Thyroid gland (tissue), 4 donors: Measurements from ENCODE around the gene JHY. TPM values are rescaled to one million over a fixed set of nuclear protein-coding genes. Genes with fewer than 3 reads are reported as not detected.

ENCODE experiments used
- DNase-seq, 2 donors: peaks; one replicate each; pipeline ENCODE4 v3.0.0-alpha.2; 2019
- H3K27ac ChIP-seq, 3 donors: fragments of 200-600 bp; sonication (generic); 1 replicate in 2 of 3; 2 replicates in 1 of 3; pipeline ENCODE4 v1.5.1; 2016 to 2019; ENCODE audit warnings: mild to moderate bottlenecking in 1 of 3, moderate library complexity in 1 of 3
- H3K27me3 ChIP-seq: fragments of 200-600 bp; sonication (generic); one replicate; pipeline ENCODE4 v1.5.1; 2019
- H3K36me3 ChIP-seq, 2 donors: fragments of 200-600 bp; sonication (generic); one replicate each; pipeline ENCODE4 v1.5.1; 2016 to 2019
- H3K4me1 ChIP-seq, 2 donors: fragments of 200-600 bp; sonication (generic); one replicate each; pipeline ENCODE4 v1.5.1; 2017 to 2019
- H3K4me3 ChIP-seq, 3 donors: fragments of 200-600 bp; sonication (generic); replicated peaks in 1 of 3; 1 replicate in 2 of 3; 2 replicates in 1 of 3; pipeline ENCODE4 v1.5.1; 2016; ENCODE audit warnings: mild to moderate bottlenecking in 1 of 3
- H3K9me3 ChIP-seq: fragments of 200-600 bp; sonication (generic); one replicate; pipeline ENCODE4 v1.5.1; 2017
- CTCF ChIP-seq, 6 experiments: fragments of 200-600 bp in 3 of 6; fragments of 450-650 bp in 3 of 6; sonication (generic) in 3 of 6; IDR thresholded peaks; one replicate each; pipeline ENCODE4 v1.5.1; 2016 to 2019; ENCODE audit warnings: antibody characterized with exemption in 6 of 6, mild to moderate bottlenecking in 2 of 6, inconsistent platforms in 1 of 6, moderate library complexity in 1 of 6
- POLR2A ChIP-seq, 2 donors: fragments of 450-650 bp; IDR thresholded peaks; one replicate each; pipeline ENCODE4 v1.6.1; 2017; ENCODE audit warnings: antibody characterized with exemption in 2 of 2, mild to moderate bottlenecking in 2 of 2, moderate library complexity in 1 of 2
- whole genome bisulfite sequencing, 2 donors: methylation state at CpG; one replicate each; pipeline ENCODE4 v1.1.5; 2017; 5-methylcytosine and 5-hydroxymethylcytosine counted together
- intact Hi-C: fragments of 100-400 bp; cut with DNase I; formaldehyde crosslinking; loops from one replicate; pipeline ENCODE4 v1.15.1; 2023
- total RNA-seq, 4 donors: library from RNA; depleted of rRNA; stranded (reverse); fragments of >200 nt; gene quantifications; one replicate each; pipeline ENCODE4 v1.2.3, GENCODE V29; 2016

The JHY gene
- total RNA-seq, 4 donors from 2014 or later: 5.8 to 11.8 (median 8.9) TPM

GRCh38 chr11:122981388-122982264, 99.1 kb downstream of the JHY start, which contains the start of gene BSX:
TSS of gene BSX (minus strand) at chr11:122981834. CDS start at chr11:122981671, 163 bp downstream.
- Histone ChIP-seq H3K4me3 (no peak within 1 kb of the TSS), H3K27me3 (peaks cover 42% of the 10 kb centered on the region), H3K4me1 (peaks cover 17 to 30% of the 10 kb centered on the region in 2 donors)

GRCh38 chr11:122983438-122984185, 101.1 kb downstream of the JHY start:
- Histone ChIP-seq H3K27me3 (peaks cover 23% of the 10 kb centered on the region), H3K9me3 (no peaks in the 10 kb centered on the region), H3K36me3 (no peaks in the 10 kb centered on the region), H3K27ac (no peak overlapping the region), H3K4me3 (peak overlapping the region; percentile 19 to 36 (median 29)), H3K4me1 (peaks cover 7 to 19% of the 10 kb centered on the region in 2 donors)
- intact Hi-C loops: no loop called here
- TF ChIP-seq CTCF (IDR thresholded peaks at IDR 0.05) (no peak), POLR2A (IDR thresholded peaks at IDR 0.05) (no peak)
- WGBS, 2 donors: 6 to 17% methylated on average over 24 to 25 of the region's 26 CpGs
- DNase-seq: no peak

More at GRCh38 chr11:122981388-122982264, 99.1 kb downstream of the JHY start, which contains the start of gene BSX:
- Histone ChIP-seq H3K27ac (no peak within 1 kb of the TSS), H3K36me3 (no peaks in the 10 kb centered on the region), H3K9me3 (no peaks in the 10 kb centered on the region)
- peak; percentile 69 to 71 for DNase-seq
- 5 to 7% methylated on average over 33 to 35 of the region's 35 CpGs for WGBS, 2 donors
- intact Hi-C loops: no loop called here
- TF ChIP-seq POLR2A (IDR thresholded peaks at IDR 0.05) (no peak), CTCF (IDR thresholded peaks at IDR 0.05) (no peak)

- no peak for TF ChIP-seq POLR2A (IDR thresholded peaks at IDR 0.05)
- TF ChIP-seq CTCF (IDR thresholded peaks at IDR 0.05): no peak
- no peaks in the 10 kb centered on the region for H3K9me3 ChIP-seq
- H3K36me3 ChIP-seq: no peaks in the 10 kb centered on the region
- 1% methylated on average over 42 to 49 of the region's 59 CpGs for WGBS, 2 donors
- no peak overlapping the region for H3K27ac ChIP-seq
- intact Hi-C loops: no loop called here
- peak in 1 of 2 donors; percentile 14 for DNase-seq
- peaks cover 16% of the 10 kb centered on the region for H3K27me3 ChIP-seq
- H3K4me1 ChIP-seq: peaks cover 7 to 19% of the 10 kb centered on the region in 2 donors
- peak overlapping the region; percentile 19 to 36 (median 29) for H3K4me3 ChIP-seq
These were observed 101.8 kb downstream of the JHY start for GRCh38 chr11:122984186-122985011.

GRCh38 chr11:122995526-122995925, 113.0 kb downstream of the JHY start:
- H3K4me1 ChIP-seq: no peaks in the 10 kb centered on the region
- H3K36me3 ChIP-seq: no peaks in the 10 kb centered on the region
- H3K27me3 ChIP-seq: no peaks in the 10 kb centered on the region
- TF ChIP-seq POLR2A (IDR thresholded peaks at IDR 0.05) (no peak), CTCF (IDR thresholded peaks at IDR 0.05) (no peak)
- H3K4me3 ChIP-seq: no peak overlapping the region
- H3K9me3 ChIP-seq: no peaks in the 10 kb centered on the region
- no peak for DNase-seq
- intact Hi-C loops: no loop called here
- H3K27ac ChIP-seq: no peak overlapping the region
- 11 to 25% methylated on average over 3 of the region's 3 CpGs for WGBS, 2 donors
